ENCODE measurements around the gene WDR72.

Gene WDR72

DNA sequence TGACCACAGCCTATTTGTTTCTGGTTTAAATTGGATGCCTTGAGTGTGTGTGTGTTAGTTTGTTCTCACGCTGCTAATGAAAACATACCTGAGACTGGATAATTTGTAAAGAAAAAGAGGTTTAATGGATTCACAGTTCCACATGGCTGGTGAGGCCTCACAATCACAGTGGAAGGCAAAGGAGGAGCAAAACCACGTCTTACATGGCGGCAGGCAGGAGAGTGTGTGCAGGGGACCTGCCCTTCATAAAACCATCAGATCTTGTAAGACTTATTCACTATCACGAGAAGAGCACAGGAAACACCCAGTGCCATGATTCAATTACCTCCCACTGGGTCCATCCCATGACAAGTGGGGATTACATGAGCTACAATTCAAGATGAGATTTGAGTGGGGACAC, 260.5 kb downstream of the WDR72 start:
- no peak for DNase-seq (ENCODE audit: extremely low spot score)
- ChIA-PET CTCF (no interaction called here), POLR2A (no interaction called here)
- TF ChIP-seq LEF1 (IDR thresholded peaks at IDR 0.05; ENCODE audit: borderline replicate concordance) (no peak), TARDBP (IDR thresholded peaks at IDR 0.05) (no peak), L3MBTL2 (conservative IDR thresholded peaks at IDR 0.05) (no peak), FOXK2 (IDR thresholded peaks at IDR 0.05) (no peak), BHLHE40 (IDR thresholded peaks at IDR 0.05; ENCODE audit: borderline replicate concordance) (no peak), HDGF (IDR thresholded peaks at IDR 0.05; ENCODE audit: borderline replicate concordance) (no peak), FOXA1 (IDR thresholded peaks at IDR 0.05) (no peak), CTBP1 (IDR thresholded peaks at IDR 0.05; ENCODE audit: borderline replicate concordance) (no peak), ELF4 (IDR thresholded peaks at IDR 0.05) (no peak), ARNT (IDR thresholded peaks at IDR 0.05) (no peak)
- TF ChIP-seq, protein P1, sequence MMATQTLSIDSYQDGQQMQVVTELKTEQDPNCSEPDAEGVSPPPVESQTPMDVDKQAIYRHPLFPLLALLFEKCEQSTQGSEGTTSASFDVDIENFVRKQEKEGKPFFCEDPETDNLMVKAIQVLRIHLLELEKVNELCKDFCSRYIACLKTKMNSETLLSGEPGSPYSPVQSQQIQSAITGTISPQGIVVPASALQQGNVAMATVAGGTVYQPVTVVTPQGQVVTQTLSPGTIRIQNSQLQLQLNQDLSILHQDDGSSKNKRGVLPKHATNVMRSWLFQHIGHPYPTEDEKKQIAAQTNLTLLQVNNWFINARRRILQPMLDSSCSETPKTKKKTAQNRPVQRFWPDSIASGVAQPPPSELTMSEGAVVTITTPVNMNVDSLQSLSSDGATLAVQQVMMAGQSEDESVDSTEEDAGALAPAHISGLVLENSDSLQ (IDR thresholded peaks at IDR 0.05), result no peak

DNA sequence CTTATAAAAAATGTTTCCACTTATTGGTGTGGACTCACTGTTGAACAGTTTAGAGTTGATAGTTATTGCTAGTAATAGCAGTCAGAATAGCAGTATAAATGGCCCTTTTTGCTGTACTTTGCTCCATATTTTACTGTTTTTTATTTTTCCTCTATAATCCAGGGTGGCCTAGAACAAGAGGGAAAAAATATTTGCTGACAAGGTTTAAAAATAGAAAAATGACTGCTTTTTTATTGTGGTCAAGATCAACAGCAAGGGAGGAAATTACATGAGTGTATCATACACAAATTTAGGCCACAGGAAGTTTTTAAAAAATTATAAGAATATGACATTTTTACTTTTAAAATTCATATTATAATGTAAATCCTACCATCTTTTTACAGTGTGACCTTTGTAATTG, 269.1 kb downstream of the WDR72 start:
- POLR2A ChIA-PET, result no interaction called here
- no peak for DNase-seq (ENCODE audit: extremely low spot score)
- CTCF ChIA-PET, result no interaction called here
- no peak for TF ChIP-seq LEF1 (IDR thresholded peaks at IDR 0.05; ENCODE audit: borderline replicate concordance)
- TF ChIP-seq ZNF384 (IDR thresholded peaks at IDR 0.05), result no peak
- no peak for TF ChIP-seq SP1 (IDR thresholded peaks at IDR 0.05)
- TF ChIP-seq ELF4 (IDR thresholded peaks at IDR 0.05), result no peak
- no peak for TF ChIP-seq CTBP1 (IDR thresholded peaks at IDR 0.05; ENCODE audit: borderline replicate concordance)
- no peak for TF ChIP-seq HDGF (IDR thresholded peaks at IDR 0.05; ENCODE audit: borderline replicate concordance)

DNA sequence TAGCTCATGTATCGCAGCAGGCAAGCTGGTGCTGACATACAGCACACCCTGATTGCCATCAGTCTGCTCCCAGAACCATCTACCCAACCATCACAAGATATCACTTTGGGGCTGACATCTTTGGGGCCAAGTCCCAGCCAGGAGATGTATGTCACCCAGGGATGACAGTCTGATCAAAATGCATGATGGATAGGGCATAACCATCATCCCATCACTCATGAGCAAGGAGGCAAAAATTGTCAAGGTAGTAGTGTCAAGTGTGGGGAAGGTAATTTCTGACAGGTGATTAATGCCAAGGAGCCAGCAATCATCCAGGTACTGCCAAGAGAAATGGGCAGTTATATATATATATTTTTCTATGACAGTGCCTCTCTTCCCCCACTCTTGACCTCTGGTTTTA, 277.4 kb downstream of the WDR72 start:
- TF ChIP-seq ZNF384 (IDR thresholded peaks at IDR 0.05) (no peak), SP1 (IDR thresholded peaks at IDR 0.05) (no peak), ARNT (IDR thresholded peaks at IDR 0.05) (no peak), BHLHE40 (IDR thresholded peaks at IDR 0.05; ENCODE audit: borderline replicate concordance) (no peak), L3MBTL2 (conservative IDR thresholded peaks at IDR 0.05) (no peak), CTBP1 (IDR thresholded peaks at IDR 0.05; ENCODE audit: borderline replicate concordance) (no peak), NFRKB (IDR thresholded peaks at IDR 0.05) (no peak), FOXK2 (IDR thresholded peaks at IDR 0.05) (no peak), LEF1 (IDR thresholded peaks at IDR 0.05; ENCODE audit: borderline replicate concordance) (no peak)
- TF ChIP-seq, protein P1 (IDR thresholded peaks at IDR 0.05), result no peak
- DNase-seq (ENCODE audit: extremely low spot score), result no peak
- ChIA-PET CTCF (no interaction called here), POLR2A (no interaction called here)

DNA sequence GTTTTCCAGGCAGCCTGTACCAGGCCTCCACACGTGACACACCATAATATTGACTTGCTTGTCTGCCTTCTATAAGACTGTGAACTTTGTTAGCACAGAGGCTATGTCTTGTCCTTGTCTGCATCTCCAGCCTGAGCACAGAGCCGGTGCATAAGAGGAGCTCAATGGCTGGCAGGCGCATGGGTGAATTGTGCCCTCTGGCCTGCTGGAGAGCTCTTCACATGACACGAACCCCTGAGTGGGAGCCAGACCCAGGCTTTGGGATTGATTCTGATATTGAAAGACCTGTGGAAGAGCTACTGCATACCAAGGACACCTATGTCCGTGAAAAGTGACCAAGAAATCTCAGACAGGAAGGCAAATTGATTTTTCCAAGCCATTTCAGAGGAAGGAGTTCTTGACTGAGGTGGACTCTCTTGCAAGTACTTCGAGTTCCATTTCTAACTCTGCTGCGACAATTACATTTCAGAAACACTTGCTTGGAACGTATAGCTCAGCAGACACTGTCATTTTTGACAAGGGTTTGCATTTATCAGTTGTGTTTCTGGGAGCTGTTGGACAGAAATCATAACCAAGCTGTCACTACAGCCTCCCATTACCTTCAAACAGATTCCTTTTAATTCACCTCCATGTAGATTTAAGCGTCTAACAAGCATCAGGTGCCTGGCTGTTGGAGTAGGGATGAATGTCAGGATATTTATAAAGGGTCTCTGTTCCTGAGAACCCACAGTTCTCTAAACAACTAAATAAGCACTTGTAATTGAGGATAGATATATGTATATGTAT, 281.3 kb downstream of the WDR72 start:
- TF ChIP-seq HDGF (IDR thresholded peaks at IDR 0.05; ENCODE audit: borderline replicate concordance) (no peak), ELF4 (IDR thresholded peaks at IDR 0.05) (no peak), SUZ12 (IDR thresholded peaks at IDR 0.05) (no peak), BHLHE40 (IDR thresholded peaks at IDR 0.05; ENCODE audit: borderline replicate concordance) (no peak), NFRKB (IDR thresholded peaks at IDR 0.05) (no peak), ZNF384 (IDR thresholded peaks at IDR 0.05) (no peak), FOXM1 (IDR thresholded peaks at IDR 0.05; ENCODE audit: borderline replicate concordance) (no peak), LEF1 (IDR thresholded peaks at IDR 0.05; ENCODE audit: borderline replicate concordance) (no peak), CTBP1 (IDR thresholded peaks at IDR 0.05; ENCODE audit: borderline replicate concordance) (no peak), L3MBTL2 (conservative IDR thresholded peaks at IDR 0.05) (no peak)
- DNase-seq (ENCODE audit: extremely low spot score), result no peak
- POLR2A ChIA-PET, result no interaction called here
- CTCF ChIA-PET, result no interaction called here

DNA sequence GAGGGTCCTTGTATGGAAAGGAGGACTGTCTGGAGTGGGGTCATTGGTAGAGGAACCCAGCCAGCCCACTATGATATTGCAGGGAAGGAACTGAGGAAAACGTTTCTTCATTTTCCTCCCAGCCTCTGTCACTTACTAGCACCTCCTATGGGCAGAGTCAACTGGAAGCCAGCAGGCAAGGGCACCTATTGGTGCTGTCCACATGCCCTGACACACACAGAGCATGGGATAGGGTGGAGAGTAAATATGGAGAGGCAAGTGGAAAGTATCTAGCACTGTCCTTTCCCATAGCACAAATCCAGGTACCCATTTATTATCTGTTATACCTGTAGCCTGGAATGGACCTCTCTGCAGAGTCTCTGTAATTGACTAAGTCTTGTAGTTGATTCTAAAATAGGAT, 285.6 kb downstream of the WDR72 start:
- TF ChIP-seq TARDBP (IDR thresholded peaks at IDR 0.05), result no peak
- no peak for TF ChIP-seq LEF1 (IDR thresholded peaks at IDR 0.05; ENCODE audit: borderline replicate concordance)
- no peak for TF ChIP-seq FOXK2 (IDR thresholded peaks at IDR 0.05)
- TF ChIP-seq ELF4 (IDR thresholded peaks at IDR 0.05), result no peak
- TF ChIP-seq CTBP1 (IDR thresholded peaks at IDR 0.05; ENCODE audit: borderline replicate concordance), result no peak
- TF ChIP-seq ARNT (IDR thresholded peaks at IDR 0.05), result no peak
- TF ChIP-seq SUZ12 (IDR thresholded peaks at IDR 0.05), result no peak
- no peak for TF ChIP-seq FOXA1 (IDR thresholded peaks at IDR 0.05)
- TF ChIP-seq ZNF384 (IDR thresholded peaks at IDR 0.05), result no peak
- no peak for TF ChIP-seq FOXM1 (IDR thresholded peaks at IDR 0.05; ENCODE audit: borderline replicate concordance)
- no peak for TF ChIP-seq HDGF (IDR thresholded peaks at IDR 0.05; ENCODE audit: borderline replicate concordance)
- no peak for TF ChIP-seq NFRKB (IDR thresholded peaks at IDR 0.05)
- TF ChIP-seq BHLHE40 (IDR thresholded peaks at IDR 0.05; ENCODE audit: borderline replicate concordance), result no peak
- TF ChIP-seq, protein P1 (IDR thresholded peaks at IDR 0.05), result no peak
- no peak for TF ChIP-seq SP1 (IDR thresholded peaks at IDR 0.05)
- no peak for TF ChIP-seq L3MBTL2 (conservative IDR thresholded peaks at IDR 0.05)
- ChIA-PET POLR2A (no interaction called here), CTCF (no interaction called here)
- DNase-seq (ENCODE audit: extremely low spot score), result no peak

DNA sequence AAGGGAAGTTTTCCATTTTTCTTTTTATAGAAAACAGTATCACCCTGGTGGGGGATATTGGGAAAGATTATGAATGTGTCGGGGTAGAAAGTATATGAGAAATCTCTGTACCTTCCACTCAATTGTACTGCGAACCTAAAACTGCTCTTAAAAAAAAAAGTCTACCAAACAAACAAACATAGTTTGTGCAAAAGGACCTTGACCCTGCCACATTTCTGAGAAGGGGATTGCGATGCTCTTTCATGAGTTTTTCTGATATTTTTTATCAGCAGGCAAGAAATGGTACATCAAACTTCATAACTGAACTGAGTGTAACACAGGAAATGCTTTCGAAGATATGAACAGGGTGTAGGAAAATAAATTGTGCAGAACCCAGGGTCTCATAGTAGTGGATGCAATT, 286.0 kb downstream of the WDR72 start:
- no peak for TF ChIP-seq FOXK2 (IDR thresholded peaks at IDR 0.05)
- TF ChIP-seq ELF4 (IDR thresholded peaks at IDR 0.05), result no peak
- no peak for TF ChIP-seq L3MBTL2 (conservative IDR thresholded peaks at IDR 0.05)
- TF ChIP-seq HDGF (IDR thresholded peaks at IDR 0.05; ENCODE audit: borderline replicate concordance), result no peak
- TF ChIP-seq SUZ12 (IDR thresholded peaks at IDR 0.05), result no peak
- TF ChIP-seq LEF1 (IDR thresholded peaks at IDR 0.05; ENCODE audit: borderline replicate concordance), result no peak
- TF ChIP-seq BHLHE40 (IDR thresholded peaks at IDR 0.05; ENCODE audit: borderline replicate concordance), result no peak
- no peak for DNase-seq (ENCODE audit: extremely low spot score)
- ChIA-PET POLR2A (no interaction called here), CTCF (no interaction called here)
